Smooth muscle cell (in vitro differentiated cells): ENCODE measurements around the gene C12orf54. TPM values are rescaled to one million over a fixed set of nuclear protein-coding genes. Genes with fewer than 3 reads are reported as not detected.

Experiments used
- DNase-seq: peaks from one replicate; lab custom pipeline; 2025; ENCODE audit not compliant: unreplicated experiment; lab: John Stamatoyannopoulos, UW
- H2AFZ ChIP-seq: fragments of 200-600 bp; sonication (generic); 2 replicates; pipeline ENCODE4 v1.6.0; 2016; ENCODE audit warnings: antibody characterized with exemption, low read depth, mild to moderate bottlenecking
- H3F3A ChIP-seq: fragments of 200-600 bp; sonication (generic); 2 replicates; pipeline ENCODE4 v1.6.0; 2017; ENCODE audit warnings: antibody characterized with exemption, low read depth
- H3K27ac ChIP-seq: fragments of 200-600 bp; sonication (generic); 2 replicates; pipeline ENCODE4 v1.5.1; 2016; ENCODE audit warnings: low read depth, mild to moderate bottlenecking
- H3K27me3 ChIP-seq: fragments of 200-600 bp; sonication (generic); 2 replicates; pipeline ENCODE4 v1.6.1; 2016; ENCODE audit warnings: low read depth, mild to moderate bottlenecking
- H3K36me3 ChIP-seq: fragments of 200-600 bp; sonication (generic); 2 replicates; pipeline ENCODE4 v1.5.1; 2016; ENCODE audit warnings: low read depth
- H3K4me1 ChIP-seq: fragments of 200-600 bp; sonication (generic); 2 replicates; pipeline ENCODE4 v1.5.1; 2016; ENCODE audit warnings: low read depth
- H3K4me2 ChIP-seq: fragments of 200-600 bp; sonication (generic); 2 replicates; pipeline ENCODE4 v1.6.0; 2016; ENCODE audit warnings: mild to moderate bottlenecking
- H3K4me3 ChIP-seq: fragments of 200-600 bp; sonication (generic); 2 replicates; pipeline ENCODE4 v1.5.1; 2016; ENCODE audit warnings: mild to moderate bottlenecking
- H3K79me2 ChIP-seq: fragments of 200-600 bp; sonication (generic); 2 replicates; pipeline ENCODE4 v1.6.0; 2016; ENCODE audit warnings: low read depth, mild to moderate bottlenecking
- H3K9ac ChIP-seq: fragments of 200-600 bp; sonication (generic); 2 replicates; pipeline ENCODE4 v1.6.0; 2016; ENCODE audit warnings: low read depth
- H3K9me3 ChIP-seq: fragments of 200-600 bp; sonication (generic); replicated peaks from 2 replicates; pipeline ENCODE4 v1.5.1; 2016; ENCODE audit warnings: low read depth
- H4K20me1 ChIP-seq: fragments of 200-600 bp; sonication (generic); 2 replicates; pipeline ENCODE4 v1.6.0; 2016; ENCODE audit warnings: low read depth
- CTCF ChIP-seq: fragments of 200-600 bp; sonication (generic); IDR thresholded peaks from 2 replicates; pipeline ENCODE4 v1.5.1; 2017; ENCODE audit warnings: borderline replicate concordance, mild to moderate bottlenecking, antibody characterized with exemption; ENCODE audit not compliant: insufficient read depth, poor library complexity, severe bottlenecking
- WGBS: methylation state at CpG from one replicate; pipeline ENCODE4 v1.1.7; 2016; ENCODE audit warnings: low lambda C conversion rate; 5-methylcytosine and 5-hydroxymethylcytosine counted together
- polyA plus RNA-seq: library from polyadenylated mRNA; unstranded; fragments of >200 nt; fragmentation: Nextera tagmentation; extraction: Ambion mirVana; gene quantifications from 2 replicates; pipeline ENCODE4 v1.2.1, GENCODE V29; 2016
- total RNA-seq: library from RNA; depleted of rRNA; stranded (reverse); fragments of >200 nt; gene quantifications from 2 replicates; pipeline ENCODE4 v1.2.3, GENCODE V29; 2014

C12orf54 gene
- total and polyA plus RNA-seq, 2 experiments from 2014 or later, result 0.45 to 1.1 TPM

- no peaks in the 10 kb centered on the region for H3K27me3 ChIP-seq
- no peaks in the 10 kb centered on the region for H4K20me1 ChIP-seq
- WGBS, result 95% methylated on average over 5 of the region's 5 CpGs
These were observed 43.0 kb downstream of the C12orf54 start, which contains the start of gene OR8S1 for GRCh38 chr12:48525332-48525731. Gene OR8S1 (plus strand): TSS chr12:48525632. CDS start chr12:48525632, 0 bp downstream.

GRCh38 chr12:48527891-48528670 lies 45.8 kb downstream of the C12orf54 start:
- WGBS, result 93% methylated on average over 44 of the region's 44 CpGs
- Histone ChIP-seq H2AFZ (no peak overlapping the region), H3K4me2 (no peak overlapping the region), H3F3A (no peaks in the 10 kb centered on the region), H3K27me3 (no peaks in the 10 kb centered on the region), H3K27ac (no peak overlapping the region), H3K36me3 (no peaks in the 10 kb centered on the region), H3K9me3 (no peaks in the 10 kb centered on the region), H3K4me3 (no peak overlapping the region), H4K20me1 (no peaks in the 10 kb centered on the region), H3K9ac (no peak overlapping the region), H3K4me1 (no peaks in the 10 kb centered on the region), H3K79me2 (no peaks in the 10 kb centered on the region)
- no peak for TF ChIP-seq CTCF
- no peak for DNase-seq

More at GRCh38 chr12:48525332-48525731, 43.0 kb downstream of the C12orf54 start, which contains the start of gene OR8S1:
- no peak for DNase-seq
- no peaks in the 10 kb centered on the region for H3K4me1 ChIP-seq
- H3K4me3 ChIP-seq, result no peak within 1 kb of the TSS
- no peaks in the 10 kb centered on the region for H3K79me2 ChIP-seq
- H3K27ac ChIP-seq, result no peak within 1 kb of the TSS
- no peaks in the 10 kb centered on the region for H3K9me3 ChIP-seq
- H3K36me3 ChIP-seq, result no peaks in the 10 kb centered on the region
- no peaks in the 10 kb centered on the region for H3F3A ChIP-seq
- H3K9ac ChIP-seq, result no peak within 1 kb of the TSS
- no peak for TF ChIP-seq CTCF
- no peak within 1 kb of the TSS for H3K4me2 ChIP-seq
- no peak within 1 kb of the TSS for H2AFZ ChIP-seq

- H3K9ac ChIP-seq, result no peak overlapping the region
- no peaks in the 10 kb centered on the region for H4K20me1 ChIP-seq
- no peaks in the 10 kb centered on the region for H3K9me3 ChIP-seq
- H3K36me3 ChIP-seq, result no peaks in the 10 kb centered on the region
- H3F3A ChIP-seq, result no peaks in the 10 kb centered on the region
- no peak overlapping the region for H3K4me2 ChIP-seq
- H3K27ac ChIP-seq, result no peak overlapping the region
- H3K27me3 ChIP-seq, result no peaks in the 10 kb centered on the region
- no peak for TF ChIP-seq CTCF
- no peak for DNase-seq
- H3K4me1 ChIP-seq, result no peaks in the 10 kb centered on the region
- no peaks in the 10 kb centered on the region for H3K79me2 ChIP-seq
- no peak overlapping the region for H2AFZ ChIP-seq
- no peak overlapping the region for H3K4me3 ChIP-seq
These were observed 50.3 kb downstream of the C12orf54 start for GRCh38 chr12:48532601-48533000.

GRCh38 chr12:48536602-48537001 lies 54.3 kb downstream of the C12orf54 start:
- no peak overlapping the region for H2AFZ ChIP-seq
- H3K27ac ChIP-seq, result no peak overlapping the region
- no peak overlapping the region for H3K4me3 ChIP-seq
- no peaks in the 10 kb centered on the region for H3F3A ChIP-seq
- no peaks in the 10 kb centered on the region for H3K79me2 ChIP-seq
- TF ChIP-seq CTCF, result no peak
- no peaks in the 10 kb centered on the region for H4K20me1 ChIP-seq
- DNase-seq, result no peak
- no peaks in the 10 kb centered on the region for H3K36me3 ChIP-seq
- H3K9me3 ChIP-seq, result no peaks in the 10 kb centered on the region
- H3K27me3 ChIP-seq, result no peaks in the 10 kb centered on the region
- H3K4me2 ChIP-seq, result no peak overlapping the region
- H3K4me1 ChIP-seq, result no peaks in the 10 kb centered on the region
- no peak overlapping the region for H3K9ac ChIP-seq
- 97% methylated on average over 1 of the region's 1 CpG for WGBS
